Measurements from ENCODE around the gene BRME1.
"Not testable (repeated sequence)": the region's sequence is repeated elsewhere in the genome, so short reads cannot be mapped to it uniquely, and the experiment has no call there.

BRME1 gene

DNA sequence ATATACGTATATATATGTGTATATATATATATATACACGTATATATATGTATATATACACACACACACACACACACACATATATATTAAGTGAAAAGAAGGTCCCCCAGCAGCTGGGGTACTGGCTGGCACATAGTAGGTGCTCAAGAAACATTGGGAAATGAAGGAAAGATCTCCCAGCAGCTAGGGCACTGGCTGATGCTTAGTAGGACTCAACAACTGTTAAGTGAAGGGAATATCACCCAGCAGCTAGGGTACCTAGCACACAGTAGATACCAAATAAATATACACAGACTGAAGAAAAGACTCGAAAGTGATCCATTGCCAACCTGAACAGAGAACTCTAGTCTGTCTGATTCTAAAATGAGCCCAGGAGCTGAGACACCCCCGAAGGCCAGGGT lies 20.1 kb upstream of the BRME1 start:
- no peak for DNase-seq

DNA sequence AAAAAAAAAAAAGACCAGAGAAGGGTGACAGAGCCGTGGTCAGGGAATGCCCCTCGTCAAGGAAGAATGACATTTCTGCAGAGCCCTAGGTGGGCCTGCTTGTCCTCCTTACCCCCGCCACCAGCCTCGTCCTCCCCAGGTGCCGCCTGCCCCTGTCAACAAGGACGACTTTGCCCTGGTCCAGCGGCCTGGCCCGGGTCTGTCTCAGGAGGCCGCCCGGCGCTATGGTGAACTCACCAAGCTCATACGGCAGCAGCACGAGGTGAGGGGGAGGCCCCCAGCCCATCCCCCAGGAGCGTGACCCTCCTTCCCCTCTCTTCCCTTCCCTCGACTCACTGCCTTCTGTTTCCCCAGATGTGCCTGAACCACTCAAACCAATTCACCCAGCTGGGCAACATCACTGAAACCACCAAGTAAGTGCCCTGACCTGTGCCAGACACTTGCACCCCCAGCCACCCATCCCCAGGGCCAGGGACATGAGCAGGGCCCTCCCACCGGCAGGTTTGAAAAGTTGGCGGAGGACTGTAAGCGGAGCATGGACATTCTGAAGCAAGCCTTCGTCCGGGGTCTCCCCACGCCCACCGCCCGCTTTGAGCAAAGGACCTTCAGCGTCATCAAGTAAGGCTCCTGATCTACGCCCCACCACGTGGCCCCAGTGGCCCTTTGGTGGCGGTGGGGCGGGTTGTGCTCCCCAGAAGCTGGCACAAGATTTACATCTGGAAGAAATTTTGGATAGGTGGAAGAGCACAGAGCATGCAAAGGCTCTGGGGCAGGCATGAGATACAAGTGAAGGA lies 17.5 kb upstream of the BRME1 start:
- no peak for DNase-seq

DNA sequence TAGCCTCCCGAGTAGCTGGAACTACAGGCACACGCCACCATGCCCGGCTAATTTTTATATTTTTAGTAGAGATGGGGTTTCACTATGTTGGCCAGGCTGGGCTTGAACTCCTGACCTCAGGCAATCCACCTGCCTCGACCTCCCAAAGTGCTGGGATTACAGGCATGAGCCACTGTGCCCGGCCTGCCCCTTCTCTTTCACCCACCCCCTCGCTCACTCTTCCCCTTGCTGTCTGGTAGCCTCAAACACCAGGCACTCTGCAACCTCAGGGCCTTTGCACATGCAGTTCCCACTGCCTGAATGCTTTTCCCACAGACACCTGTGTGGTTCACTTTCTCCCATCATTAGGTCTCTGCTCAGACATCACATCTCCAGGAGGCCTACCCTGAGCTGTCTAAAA lies 16.2 kb upstream of the BRME1 start:
- DNase-seq = not testable (repeated sequence)

DNA sequence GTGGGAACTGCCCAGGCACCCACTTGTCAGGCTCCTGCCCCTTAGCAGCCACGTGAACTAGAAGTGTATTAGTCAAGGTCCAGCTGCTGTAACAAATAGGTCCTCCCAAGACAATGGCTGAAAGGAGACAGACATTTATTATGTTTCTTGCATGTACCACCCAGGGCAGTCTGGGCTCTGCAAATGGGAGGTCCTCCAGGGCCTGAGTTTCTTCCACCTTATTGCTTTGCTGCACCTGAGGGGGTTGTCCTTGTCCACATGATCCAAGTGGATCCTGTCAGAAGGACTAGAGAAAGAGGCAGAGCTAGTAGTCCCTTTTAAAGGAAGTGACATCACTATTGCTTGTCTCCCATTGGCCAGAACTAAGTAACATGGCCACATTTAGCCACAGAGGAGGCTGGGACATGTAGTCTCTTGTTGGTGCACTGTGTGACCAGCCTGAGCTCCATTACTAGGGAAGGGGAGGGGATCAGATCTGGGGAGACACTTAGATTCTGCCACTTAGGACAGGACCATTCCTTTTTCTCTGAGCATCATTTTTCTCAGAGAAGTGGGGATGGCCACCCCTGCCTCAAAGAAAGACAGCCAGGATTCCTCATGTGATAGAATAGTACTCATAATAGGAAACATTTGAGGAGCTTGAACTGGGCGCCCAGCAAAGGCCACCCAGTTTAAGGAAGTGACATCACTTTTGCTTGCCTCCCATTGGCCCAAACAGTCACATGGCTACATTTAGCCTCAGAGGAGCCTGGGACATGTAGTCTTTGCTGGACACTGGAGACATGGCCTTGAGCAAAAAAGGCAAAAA lies 15.2 kb upstream of the BRME1 start:
- DNase-seq = peak; percentile 4

DNA sequence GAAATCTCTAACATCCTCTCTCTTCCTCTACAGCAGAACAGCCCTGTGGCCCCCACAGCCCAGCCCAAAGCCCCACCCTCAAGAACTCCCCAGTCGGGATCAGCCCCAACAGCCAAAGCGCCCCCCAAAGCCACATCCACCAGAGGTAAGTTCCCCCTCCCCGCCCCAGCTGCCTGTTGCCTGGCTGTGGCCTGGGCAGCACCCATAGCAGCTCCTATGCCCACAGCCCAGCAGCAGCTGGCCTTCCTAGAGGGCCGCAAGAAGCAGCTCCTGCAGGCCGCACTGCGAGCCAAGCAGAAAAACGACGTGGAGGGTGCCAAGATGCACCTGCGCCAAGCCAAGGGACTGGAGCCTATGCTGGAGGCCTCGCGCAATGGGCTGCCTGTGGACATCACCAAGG lies 14.6 kb upstream of the BRME1 start:
- no peak for DNase-seq

DNA sequence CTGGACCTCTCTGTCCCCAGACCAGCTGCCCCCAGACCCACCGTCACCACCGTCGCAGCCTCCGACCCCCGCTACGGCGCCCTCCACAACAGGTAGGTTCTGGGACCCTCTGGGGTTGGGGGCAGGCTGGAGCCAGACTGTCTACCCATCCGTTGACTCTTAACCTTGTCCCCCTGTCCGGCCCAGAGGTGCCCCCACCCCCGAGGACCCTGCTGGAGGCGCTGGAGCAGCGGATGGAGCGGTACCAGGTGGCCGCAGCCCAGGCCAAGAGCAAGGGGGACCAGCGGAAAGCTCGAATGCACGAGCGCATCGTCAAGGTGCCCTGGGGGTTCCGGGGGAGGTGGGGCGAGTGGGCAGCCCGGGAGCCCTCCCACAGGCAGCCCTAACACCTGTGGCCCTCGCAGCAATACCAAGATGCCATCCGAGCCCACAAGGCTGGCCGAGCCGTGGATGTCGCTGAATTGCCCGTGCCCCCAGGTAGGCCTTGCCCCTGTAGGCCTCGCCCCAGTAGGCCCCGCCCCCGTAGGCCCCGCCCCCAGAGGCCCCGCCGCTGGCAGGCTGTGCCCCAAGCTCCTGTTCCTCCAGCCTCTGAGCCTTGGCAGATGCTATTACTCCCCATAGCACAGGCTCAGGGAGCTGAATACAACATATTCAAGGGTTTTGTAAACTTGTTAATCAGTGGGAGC lies 13.0 kb upstream of the BRME1 start:
- no peak for DNase-seq

DNA sequence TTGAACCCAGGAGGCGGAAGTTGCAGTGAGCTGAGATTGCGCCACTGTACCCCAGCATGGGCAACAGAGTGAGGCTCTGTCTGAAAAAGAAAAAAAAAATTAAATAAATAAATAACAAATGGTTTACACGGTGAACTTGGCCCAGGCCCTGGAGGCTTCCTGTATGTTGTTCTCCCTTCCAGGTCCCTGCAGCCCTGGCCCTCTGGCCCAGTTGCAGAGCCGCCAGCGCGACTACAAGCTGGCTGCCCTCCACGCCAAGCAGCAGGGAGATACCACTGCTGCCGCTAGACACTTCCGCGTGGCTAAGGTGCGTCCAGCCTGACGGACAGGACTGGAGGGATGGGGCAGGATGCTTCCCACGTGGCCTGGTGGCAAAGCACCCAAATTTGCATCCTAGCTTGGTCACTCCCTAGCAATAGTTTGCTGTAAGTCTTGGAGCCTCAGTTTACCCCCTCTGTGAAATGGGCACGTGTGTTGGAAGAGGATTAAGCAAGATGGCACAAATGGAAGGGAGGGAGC lies 12.0 kb upstream of the BRME1 start:
- DNase-seq = no peak

DNA sequence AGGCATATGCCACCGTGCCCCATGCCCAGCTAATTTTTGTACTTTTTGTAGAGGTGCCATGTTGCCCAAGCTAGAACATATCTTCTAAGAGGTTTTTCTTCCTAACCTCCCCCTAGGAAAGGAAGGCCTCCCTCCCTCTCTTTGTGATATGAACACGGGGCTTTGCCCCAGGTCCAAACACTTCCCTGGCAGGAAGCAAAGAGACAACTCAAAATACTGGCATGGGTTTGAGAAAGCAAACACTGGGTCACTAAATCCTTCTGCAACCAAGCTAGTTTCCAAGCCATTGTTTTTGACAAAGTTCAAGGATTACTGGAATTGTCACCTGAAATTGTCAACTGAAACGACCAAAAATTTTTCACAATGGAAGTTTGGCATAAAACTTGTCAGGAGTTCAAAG lies 8.9 kb upstream of the BRME1 start:
- DNase-seq = no peak

DNA sequence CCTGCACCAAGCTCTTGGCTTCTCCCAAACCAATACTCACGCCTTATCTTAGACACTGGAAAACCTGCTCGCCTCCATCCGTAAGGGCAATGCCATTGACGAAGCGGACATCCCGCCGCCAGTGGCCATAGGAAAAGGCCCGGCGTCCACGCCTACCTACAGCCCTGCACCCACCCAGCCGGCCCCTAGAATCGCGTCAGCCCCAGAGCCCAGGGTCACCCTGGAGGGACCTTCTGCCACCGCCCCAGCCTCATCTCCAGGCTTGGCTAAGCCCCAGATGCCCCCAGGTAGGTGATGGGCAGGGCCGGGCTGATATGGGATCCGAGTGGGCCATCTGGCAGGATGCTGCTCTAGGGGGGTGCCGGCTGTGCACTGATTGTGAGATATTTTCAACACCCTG lies 7.4 kb upstream of the BRME1 start:
- DNase-seq = no peak

DNA sequence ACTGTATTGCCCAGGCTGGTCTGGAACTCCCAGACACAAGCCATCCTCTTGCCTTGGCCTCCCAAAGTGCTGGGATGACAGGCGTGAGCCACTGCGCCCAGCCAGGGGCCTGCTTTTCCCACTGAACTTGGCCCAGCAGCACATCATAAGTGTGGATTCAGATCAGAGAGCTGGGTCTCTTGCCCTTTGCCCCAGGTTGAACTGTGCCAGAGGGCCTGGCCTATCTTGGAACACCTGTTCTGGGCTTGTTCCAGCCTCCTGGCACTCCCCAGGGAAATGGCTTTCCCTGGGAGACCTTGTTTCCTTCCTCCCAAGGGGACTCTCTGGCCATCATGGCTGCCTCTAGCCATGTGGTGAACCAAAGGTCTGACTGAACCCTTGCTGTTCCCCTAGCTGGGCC lies 3.5 kb upstream of the BRME1 start:
- no peak for DNase-seq

DNA sequence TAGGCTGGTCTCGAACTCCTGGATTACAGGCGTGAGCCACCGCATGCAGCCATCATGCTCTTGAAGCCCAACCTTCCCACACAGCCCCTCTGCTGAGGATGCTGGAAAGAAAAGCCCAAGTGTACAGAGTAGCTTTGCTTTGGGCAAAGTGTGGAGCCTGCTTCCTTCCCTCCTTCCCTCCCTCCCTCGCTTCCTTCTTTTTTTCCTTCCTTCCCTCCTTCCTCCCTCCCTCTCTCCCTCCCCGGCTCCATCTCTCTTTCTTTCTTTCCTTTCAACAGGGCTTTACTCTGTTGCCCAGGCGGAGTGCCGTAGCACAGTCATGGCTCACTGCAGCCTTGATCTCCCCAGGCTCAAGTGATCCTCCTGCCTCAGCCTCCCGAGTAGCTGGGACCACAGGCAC lies 2.8 kb upstream of the BRME1 start:
- no peak for DNase-seq

DNA sequence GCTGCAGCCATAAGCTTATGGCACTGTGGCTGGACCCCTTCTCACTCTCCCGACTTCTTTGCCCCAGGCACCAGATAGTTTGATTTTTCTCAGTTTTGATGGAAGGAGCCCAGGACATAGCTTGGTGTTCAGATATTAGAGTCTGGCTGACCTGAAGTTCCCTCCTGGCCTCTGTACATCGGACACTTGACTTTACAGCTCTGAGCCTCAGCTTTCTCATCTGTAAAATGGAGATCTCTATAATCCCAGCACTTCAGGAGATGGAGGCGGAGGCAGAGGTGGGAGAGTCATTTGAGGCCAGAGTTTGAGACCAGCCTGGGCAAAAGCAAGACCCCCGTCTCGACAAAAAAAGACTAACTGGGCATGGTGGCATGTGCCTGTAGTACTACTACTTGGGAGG lies 993 bp upstream of the BRME1 start:
- no peak for DNase-seq

DNA sequence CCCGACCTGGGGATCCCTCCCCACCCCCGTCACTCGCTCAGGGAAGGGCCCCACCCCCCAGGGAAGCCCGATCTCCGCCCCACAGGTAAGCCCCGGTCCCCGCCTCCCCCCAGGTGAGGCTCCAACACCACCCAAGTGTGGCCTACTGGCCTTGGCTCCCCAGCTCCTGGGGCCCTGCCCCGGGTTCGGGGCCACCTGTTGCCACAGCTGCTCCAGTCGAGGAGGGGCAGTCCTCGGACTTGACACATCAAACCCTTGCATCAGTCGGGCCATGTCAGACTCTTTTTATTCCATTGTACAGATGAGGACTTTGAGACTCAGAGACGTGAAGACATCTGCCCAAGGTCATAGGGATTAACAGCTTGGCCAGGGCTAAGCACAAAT lies 596 bp upstream of the BRME1 start:
- no peak for DNase-seq

DNA sequence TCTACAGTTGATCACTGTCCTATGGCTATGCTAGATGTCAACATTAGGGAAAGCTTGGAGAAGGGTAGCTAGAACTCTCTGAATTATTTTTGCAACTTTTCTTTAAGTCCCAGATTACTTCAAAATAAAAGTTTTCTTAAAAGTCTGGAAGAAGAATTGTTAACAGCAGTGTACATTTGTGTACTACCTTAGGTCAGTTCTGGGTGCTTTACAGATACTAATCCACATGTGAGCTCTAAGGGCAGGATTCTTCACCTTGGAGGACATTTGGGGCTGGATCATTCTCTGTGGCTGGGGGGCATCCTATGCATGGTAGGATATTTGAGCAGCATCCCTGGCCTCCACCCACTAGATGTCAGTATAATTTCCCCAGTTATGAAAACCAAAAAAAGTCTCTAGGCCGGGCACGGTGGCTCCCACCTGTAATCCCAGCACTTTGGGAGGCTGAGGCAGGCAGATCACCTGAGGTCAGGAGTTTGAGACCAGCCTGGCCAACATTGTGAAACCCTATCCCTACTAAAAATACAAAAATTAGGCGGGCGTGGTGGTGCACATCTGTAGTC lies 2.8 kb downstream of the BRME1 start:
- DNase-seq = no peak

DNA sequence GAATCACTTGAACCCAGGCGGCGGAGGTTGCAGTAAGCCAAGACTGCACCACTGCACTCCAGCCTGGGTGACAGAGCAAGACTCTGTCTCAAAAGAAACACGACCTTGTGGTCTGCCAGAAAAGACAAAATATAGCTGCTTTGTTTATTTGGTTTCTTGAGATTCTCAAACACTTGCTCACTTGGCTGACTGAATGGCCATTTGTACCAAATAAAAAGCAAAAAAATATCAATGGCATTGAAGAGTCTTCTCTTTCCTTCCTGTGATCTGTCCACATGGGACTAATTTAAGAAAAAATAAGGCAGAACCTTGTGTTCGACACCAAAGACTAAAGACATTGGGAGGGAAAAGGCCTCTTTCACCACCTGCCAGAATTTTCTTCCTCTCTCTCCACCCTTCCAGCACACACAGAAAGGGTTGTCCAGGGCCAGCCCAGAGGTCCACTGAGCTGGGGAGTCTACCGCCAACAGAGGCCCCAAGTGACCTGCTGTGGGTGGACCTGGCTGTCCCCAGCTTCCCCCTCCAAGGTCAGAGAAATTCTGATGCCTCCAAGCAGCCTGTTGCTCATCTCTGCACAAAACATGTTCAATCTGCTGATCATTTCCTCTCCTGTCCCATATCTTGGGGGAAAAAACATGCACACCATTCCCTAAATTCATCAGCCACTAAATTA lies 5.9 kb downstream of the BRME1 start:
- no peak for DNase-seq

DNA sequence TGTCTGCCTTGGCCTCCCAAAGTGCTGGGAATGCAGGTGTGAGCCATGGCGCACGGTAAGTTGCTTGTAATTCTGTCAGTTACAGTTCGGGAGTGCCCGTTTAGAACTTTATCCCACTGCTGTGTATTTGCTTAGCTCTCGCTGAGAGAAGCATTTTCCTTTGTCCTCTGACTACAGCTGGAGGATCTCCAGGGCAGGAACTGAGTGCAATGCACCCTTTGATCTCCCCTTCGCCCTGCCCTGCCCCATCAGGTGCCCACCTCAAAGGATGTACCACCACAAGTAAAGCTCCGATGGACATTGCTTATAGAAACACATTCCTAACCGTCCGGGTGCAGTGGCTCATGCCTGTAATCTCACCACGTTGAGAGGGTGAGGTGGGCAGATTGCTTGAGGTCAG lies 6.5 kb downstream of the BRME1 start:
- no peak for DNase-seq

DNA sequence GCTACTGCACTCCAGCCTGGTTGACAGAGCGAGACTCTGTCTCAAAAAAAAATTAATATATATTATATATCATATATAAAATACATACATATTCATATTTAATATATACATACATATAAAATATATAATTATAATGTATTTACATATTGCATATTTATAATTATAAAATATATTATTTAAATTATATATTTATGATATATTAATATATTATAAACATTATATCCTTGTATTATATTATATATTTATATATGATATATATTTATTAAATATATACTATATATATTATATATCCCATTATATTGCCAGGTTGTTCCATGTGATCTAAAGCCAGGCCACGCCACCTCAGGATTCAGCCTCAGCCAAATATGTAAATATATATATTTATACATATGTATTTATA lies 9.7 kb downstream of the BRME1 start:
- no peak for DNase-seq

DNA sequence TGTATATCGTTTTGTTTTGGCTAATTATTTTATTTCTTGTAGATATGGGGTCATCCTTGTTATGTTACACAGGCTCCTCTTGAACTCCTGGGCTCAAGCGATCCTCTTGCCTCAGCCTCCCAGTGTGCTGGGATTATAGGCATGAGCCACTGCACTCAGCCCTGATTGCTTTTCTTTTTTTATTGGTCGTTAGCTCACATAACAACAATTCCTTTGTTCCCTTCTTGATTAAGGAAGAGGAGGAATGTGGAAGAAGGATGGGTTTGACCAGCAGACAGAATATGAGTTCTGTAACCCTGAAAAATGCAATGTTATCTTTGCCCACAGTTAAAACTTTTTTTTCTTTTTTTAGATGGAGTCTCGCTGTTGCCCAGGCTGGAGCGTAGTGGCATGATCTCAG lies 11.4 kb downstream of the BRME1 start:
- DNase-seq = no peak

DNA sequence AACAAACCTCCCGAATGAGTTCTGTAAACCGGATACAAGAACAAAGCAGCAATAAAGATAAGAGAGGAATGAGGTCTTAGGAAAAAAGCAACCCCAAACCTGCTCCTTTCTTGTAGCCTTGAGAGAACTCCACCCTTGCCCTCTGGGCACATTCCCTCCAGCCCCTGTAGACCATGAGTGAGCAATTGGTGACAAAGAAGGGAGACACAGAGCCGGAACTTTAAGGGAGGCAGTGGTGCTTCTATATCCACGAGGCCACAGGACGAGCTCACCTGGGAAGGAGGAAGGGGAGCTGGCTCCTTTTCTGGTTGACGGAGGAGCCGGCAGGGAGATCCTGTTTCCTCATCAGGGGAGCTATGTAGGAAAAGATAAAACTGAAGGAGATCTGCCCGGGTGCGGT lies 13.0 kb downstream of the BRME1 start:
- DNase-seq = no peak

DNA sequence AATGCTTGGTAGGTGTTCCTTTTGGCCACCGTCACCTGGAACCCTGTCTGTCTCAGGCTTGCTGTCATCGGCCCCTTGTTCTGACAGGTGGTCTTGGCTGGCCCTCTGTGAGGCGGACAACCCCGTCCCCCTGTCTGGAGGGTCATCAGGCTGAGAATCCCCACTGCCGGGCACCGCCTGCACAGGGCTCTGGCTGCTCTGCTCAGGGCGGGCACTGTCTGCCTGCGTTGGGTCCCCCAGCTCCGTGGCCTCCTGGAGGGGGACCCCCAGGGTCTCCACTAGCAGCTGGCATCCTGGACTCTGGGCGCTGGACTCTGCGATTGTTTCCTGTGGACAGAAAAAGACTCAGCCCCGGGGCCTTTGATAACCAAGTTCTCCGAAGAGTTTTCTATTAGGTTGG lies 15.8 kb downstream of the BRME1 start:
- DNase-seq = no peak

DNA sequence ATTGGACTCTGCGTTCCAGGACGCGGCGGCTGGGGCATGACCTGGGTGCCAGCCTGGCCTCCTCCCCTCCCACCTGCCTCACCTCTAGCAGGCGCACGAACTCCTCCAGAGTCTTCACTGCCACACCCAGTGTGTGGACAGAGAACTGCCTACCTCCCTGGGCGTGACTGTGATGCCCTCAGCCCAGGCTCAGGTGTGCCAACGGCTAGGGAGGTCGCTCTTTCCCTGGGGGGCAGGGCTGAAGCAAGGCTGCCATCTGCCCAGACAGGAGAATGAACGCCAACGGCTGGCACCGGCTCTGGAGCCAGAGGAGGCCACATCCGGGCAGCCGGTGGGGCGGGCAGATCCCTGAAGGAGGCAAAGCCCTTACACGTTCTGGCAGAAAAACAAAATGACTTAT lies 17.6 kb downstream of the BRME1 start:
- no peak for DNase-seq

DNA sequence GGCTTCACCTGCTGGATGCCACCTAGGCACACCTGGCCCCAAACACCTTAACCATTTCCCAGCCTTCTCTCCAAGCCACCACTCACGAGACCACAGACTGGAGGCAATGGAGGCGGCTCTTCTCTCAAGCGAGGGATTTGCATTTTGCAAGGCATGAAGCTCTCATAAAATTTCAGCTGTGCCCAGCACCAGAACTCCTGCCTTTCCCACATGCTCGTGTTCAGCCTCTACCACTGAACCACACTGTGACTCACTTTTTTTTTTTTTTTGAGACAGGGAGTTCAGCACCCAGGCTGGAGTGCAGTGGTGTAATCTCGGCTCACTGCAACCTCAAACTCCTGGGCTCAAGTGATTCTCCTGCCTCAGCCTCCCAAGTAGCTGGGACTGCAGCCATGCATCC lies 18.4 kb downstream of the BRME1 start:
- DNase-seq = no peak

DNA sequence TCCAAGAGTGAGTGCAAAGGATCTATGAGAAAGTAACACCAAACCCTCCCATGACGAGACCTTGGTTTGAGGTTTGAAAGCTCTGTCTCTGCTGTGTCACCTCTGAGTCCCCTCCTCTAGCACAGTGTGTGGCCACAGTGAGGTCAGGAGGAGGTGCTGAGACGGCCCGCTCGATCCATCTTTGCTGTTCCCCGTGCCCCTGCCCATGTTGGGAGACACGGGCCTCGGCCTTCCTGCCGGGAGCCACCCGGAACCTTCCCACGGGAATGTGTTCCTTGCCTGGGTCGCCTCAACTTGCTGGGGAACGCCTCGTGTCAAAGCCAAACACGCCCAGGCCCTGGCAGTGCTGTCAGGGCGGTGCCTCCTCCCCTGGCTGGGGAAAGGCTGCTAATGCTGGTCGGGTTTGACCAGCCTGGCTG lies 18.9 kb downstream of the BRME1 start:
- no peak for DNase-seq
